BLaER1 treated with 17β-estradiol and CSF1 and Interleukin-3, amounts not matched to agents 10 nM and 100 nM (cell line): ENCODE results near the gene LILRB5.
A peak's percentile ranks its signal among the peaks of the same experiment; 100 is the strongest.
"Not testable (repeated sequence)": the region's sequence is repeated elsewhere in the genome, so short reads cannot be mapped to it uniquely, and the experiment has no call there.

Source experiments
- H3K27ac ChIP-seq, 11 experiments: shearing (Covaris generic); formaldehyde crosslinking; 2 replicates each; pipeline ENCODE4 v1.8.1; 2022
- H3K27me3 ChIP-seq, 11 experiments: shearing (Covaris generic); formaldehyde crosslinking; 2 replicates each; pipeline ENCODE4 v1.8.1; 2022
- H3K36me3 ChIP-seq, 11 experiments: shearing (Covaris generic); formaldehyde crosslinking; 2 replicates each; pipeline ENCODE4 v1.8.1; 2022
- H3K4me1 ChIP-seq, 10 experiments: shearing (Covaris generic); formaldehyde crosslinking; 2 replicates each; pipeline ENCODE4 v1.8.1; 2022
- H3K4me2 ChIP-seq, 11 experiments: shearing (Covaris generic); formaldehyde crosslinking; 2 replicates each; pipeline ENCODE4 v1.8.1; 2022
- H3K4me3 ChIP-seq, 10 experiments: shearing (Covaris generic); formaldehyde crosslinking; 2 replicates each; pipeline ENCODE4 v1.8.1; 2022
- H3K9ac ChIP-seq, 11 experiments: shearing (Covaris generic); formaldehyde crosslinking; 2 replicates each; pipeline ENCODE4 v1.8.1; 2022
- H3K9me3 ChIP-seq, 11 experiments: shearing (Covaris generic); formaldehyde crosslinking; replicated peaks in 1 of 11; 2 replicates each; pipeline ENCODE4 v1.8.1; 2022
- H4K20me1 ChIP-seq, 11 experiments: shearing (Covaris generic); formaldehyde crosslinking; 2 replicates each; pipeline ENCODE4 v1.8.1; 2022
- Cebpa-rat ChIP-seq, 11 experiments: shearing (Covaris generic); IDR thresholded peaks; 2 replicates each; pipeline ENCODE4 v1.8.1; 2022

LILRB5 gene

DNA sequence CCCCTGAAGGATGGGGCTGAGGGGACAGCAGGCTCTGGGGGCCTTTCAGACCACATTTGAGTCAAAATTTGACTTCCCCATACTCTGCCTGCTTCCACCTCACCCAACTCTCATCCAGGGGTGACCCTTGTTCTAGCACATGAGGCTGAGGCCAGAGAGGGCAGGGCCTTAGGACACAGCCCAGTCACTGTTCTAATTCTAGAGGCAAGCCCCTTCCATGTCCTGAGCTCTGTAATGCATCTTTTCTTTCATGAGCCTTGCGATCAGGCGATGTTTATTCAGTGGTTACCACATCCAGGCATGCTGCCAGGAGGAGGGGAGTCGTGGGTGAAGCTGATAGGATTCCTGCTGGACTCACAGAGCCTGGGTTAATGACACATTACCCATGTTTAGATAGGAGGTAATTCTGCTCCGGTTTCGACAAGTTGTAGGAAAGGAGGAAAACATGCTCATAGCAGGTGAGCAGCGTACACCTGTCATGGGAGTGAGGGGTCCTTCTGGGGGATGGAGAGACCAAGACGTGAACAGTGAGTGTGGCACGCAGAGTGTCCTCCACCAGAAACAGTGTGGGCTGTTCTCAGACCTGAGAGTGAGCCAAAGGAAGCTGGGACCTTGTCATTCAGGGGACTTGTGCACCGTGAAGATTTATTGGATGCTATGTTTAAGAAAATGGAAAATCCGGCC lies 47.1 kb downstream of the LILRB5 start:
- H3K4me1 ChIP-seq = peaks cover 66 to 79% (median 70%) of the 10 kb centered on the region in 10 experiments
- H3K4me3 ChIP-seq = peak overlapping the region in 7 of 10 experiments; percentile 11 to 56 (median 42); a peak in 10 of 20 replicates
- peaks cover 0 to 95% (median 25%) of the 10 kb centered on the region in 11 experiments; a peak in 18 of 22 replicates for H4K20me1 ChIP-seq
- H3K4me2 ChIP-seq = peak overlapping the region; percentile 87 to 99 (median 94)
- peak overlapping the region; percentile 94 to 100 (median 97) for H3K27ac ChIP-seq
- no peak for TF ChIP-seq Cebpa-rat (IDR thresholded peaks at IDR 0.05)
- H3K9me3 ChIP-seq = peaks cover 0 to 12% (median 0%) of the 10 kb centered on the region in 11 experiments; a peak in 6 of 22 replicates
- peaks cover 28 to 85% (median 76%) of the 10 kb centered on the region in 11 experiments for H3K36me3 ChIP-seq
- no peaks in the 10 kb centered on the region for H3K27me3 ChIP-seq
- H3K9ac ChIP-seq = peak overlapping the region; percentile 90 to 97 (median 95)

GRCh38 chr19:54209058-54209810 lies 47.8 kb downstream of the LILRB5 start:
- H3K4me2 ChIP-seq = peak overlapping the region; percentile 87 to 99 (median 94)

GRCh38 chr19:54208784-54209057 lies 48.4 kb downstream of the LILRB5 start:
- Histone ChIP-seq H4K20me1 (peaks cover 4 to 100% (median 37%) of the 10 kb centered on the region in 11 experiments; a peak in 20 of 22 replicates), H3K4me3 (peak overlapping the region in 9 of 10 experiments; percentile 1 to 56 (median 40); a peak in 14 of 20 replicates), H3K4me2 (peak overlapping the region; percentile 87 to 99 (median 94)), H3K27me3 (no peaks in the 10 kb centered on the region), H3K4me1 (peaks cover 74 to 91% (median 81%) of the 10 kb centered on the region in 10 experiments), H3K36me3 (peaks cover 41 to 90% (median 82%) of the 10 kb centered on the region in 11 experiments), H3K27ac (peak overlapping the region; percentile 94 to 100 (median 97)), H3K9me3 (peaks cover 0 to 8% (median 0%) of the 10 kb centered on the region in 11 experiments; a peak in 3 of 22 replicates), H3K9ac (peak overlapping the region; percentile 90 to 97 (median 95))
- TF ChIP-seq Cebpa-rat (IDR thresholded peaks at IDR 0.05) = no peak

More at GRCh38 chr19:54209058-54209810, 47.8 kb downstream of the LILRB5 start:
- Histone ChIP-seq H4K20me1 (peaks cover 0 to 100% (median 32%) of the 10 kb centered on the region in 11 experiments; a peak in 18 of 22 replicates), H3K4me1 (peaks cover 73 to 86% (median 76%) of the 10 kb centered on the region in 10 experiments), H3K9ac (peak overlapping the region; percentile 90 to 97 (median 95)), H3K4me3 (peak overlapping the region in 9 of 10 experiments; percentile 1 to 56 (median 40); a peak in 12 of 20 replicates), H3K9me3 (peaks cover 0 to 9% (median 0%) of the 10 kb centered on the region in 11 experiments; a peak in 3 of 22 replicates), H3K36me3 (peaks cover 36 to 89% (median 79%) of the 10 kb centered on the region in 11 experiments), H3K27ac (peak overlapping the region; percentile 94 to 100 (median 97)), H3K27me3 (no peaks in the 10 kb centered on the region)
- no peak for TF ChIP-seq Cebpa-rat (IDR thresholded peaks at IDR 0.05)

- Histone ChIP-seq H3K4me3 (peak overlapping the region; percentile 25 to 98 (median 93); a peak in 18 of 20 replicates), H3K4me2 (peak overlapping the region; percentile 87 to 99 (median 97)), H3K36me3 (peaks cover 46 to 90% (median 82%) of the 10 kb centered on the region in 11 experiments)
These were observed 48.9 kb downstream of the LILRB5 start for GRCh38 chr19:54207983-54208783.

GRCh38 chr19:54207676-54207982 lies 49.4 kb downstream of the LILRB5 start:
- Histone ChIP-seq H4K20me1 (peaks cover 14 to 100% (median 48%) of the 10 kb centered on the region in 11 experiments; a peak in 21 of 22 replicates), H3K9ac (peak overlapping the region; percentile 91 to 99 (median 97)), H3K27ac (peak overlapping the region; percentile 94 to 100 (median 97))

More at GRCh38 chr19:54207983-54208783, 48.9 kb downstream of the LILRB5 start:
- H3K27me3 ChIP-seq = no peaks in the 10 kb centered on the region
- H3K9ac ChIP-seq = peak overlapping the region; percentile 91 to 99 (median 97)
- H3K27ac ChIP-seq = peak overlapping the region; percentile 94 to 100 (median 97)
- peak; percentile 97 to 100 (median 99) for TF ChIP-seq Cebpa-rat (IDR thresholded peaks at IDR 0.05)
- peaks cover 9 to 100% (median 43%) of the 10 kb centered on the region in 11 experiments; a peak in 21 of 22 replicates for H4K20me1 ChIP-seq
- peaks cover 74 to 96% (median 87%) of the 10 kb centered on the region in 10 experiments for H3K4me1 ChIP-seq
- peaks cover 0 to 4% (median 0%) of the 10 kb centered on the region in 11 experiments; a peak in 1 of 22 replicates for H3K9me3 ChIP-seq

GRCh38 chr19:54207193-54207592 lies 49.9 kb downstream of the LILRB5 start:
- H3K4me2 ChIP-seq = peak overlapping the region; percentile 87 to 99 (median 97)
- peak overlapping the region; percentile 30 to 98 (median 93); a peak in 18 of 20 replicates for H3K4me3 ChIP-seq
- H3K27ac ChIP-seq = peak overlapping the region; percentile 94 to 100 (median 97)
- not testable (repeated sequence) for H3K9me3 ChIP-seq, H3K27me3 ChIP-seq
- peak overlapping the region; percentile 91 to 99 (median 97) for H3K9ac ChIP-seq
- H4K20me1 ChIP-seq = peaks cover 19 to 100% (median 53%) of the 10 kb centered on the region in 11 experiments; a peak in 21 of 22 replicates
- H3K4me1 ChIP-seq = peaks cover 72 to 97% (median 94%) of the 10 kb centered on the region in 10 experiments
- peaks cover 56 to 90% (median 82%) of the 10 kb centered on the region in 11 experiments for H3K36me3 ChIP-seq

More at GRCh38 chr19:54207676-54207982, 49.4 kb downstream of the LILRB5 start:
- H3K36me3 ChIP-seq = peaks cover 52 to 90% (median 82%) of the 10 kb centered on the region in 11 experiments
- peaks cover 74 to 97% (median 91%) of the 10 kb centered on the region in 10 experiments for H3K4me1 ChIP-seq
- TF ChIP-seq Cebpa-rat (IDR thresholded peaks at IDR 0.05) = no peak
- H3K9me3 ChIP-seq = 0 out of 22 replicates have a peak, but pooled peaks cover 0 to 1% (median 0%) of the 10 kb centered on the region in 11 experiments
- peak overlapping the region; percentile 87 to 99 (median 97) for H3K4me2 ChIP-seq
- H3K4me3 ChIP-seq = peak overlapping the region; percentile 25 to 98 (median 93); a peak in 19 of 20 replicates
- H3K27me3 ChIP-seq = no peaks in the 10 kb centered on the region

GRCh38 chr19:54206831-54207177 lies 50.3 kb downstream of the LILRB5 start:
- H3K27me3 ChIP-seq = no peaks in the 10 kb centered on the region
- no peaks in the 10 kb centered on the region for H3K9me3 ChIP-seq
- H4K20me1 ChIP-seq = peaks cover 23 to 100% (median 56%) of the 10 kb centered on the region in 11 experiments; a peak in 21 of 22 replicates
- H3K9ac ChIP-seq = peak overlapping the region; percentile 91 to 99 (median 97)
- TF ChIP-seq Cebpa-rat (IDR thresholded peaks at IDR 0.05) = no peak
- H3K27ac ChIP-seq = peak overlapping the region; percentile 94 to 100 (median 97)
- peaks cover 68 to 99% (median 95%) of the 10 kb centered on the region in 10 experiments for H3K4me1 ChIP-seq
- H3K4me3 ChIP-seq = peak overlapping the region; percentile 30 to 98 (median 93); a peak in 19 of 20 replicates
- H3K36me3 ChIP-seq = peaks cover 60 to 90% (median 82%) of the 10 kb centered on the region in 11 experiments
- H3K4me2 ChIP-seq = peak overlapping the region; percentile 87 to 99 (median 97)
